GM13977 (cell line): ENCODE data around the gene ACO2.

Source experiments
- DNase-seq: peaks from one replicate; pipeline ENCODE4 v3.0.0; 2012; ENCODE audit warnings: low spot score
- in situ Hi-C: fragments of 300-500 bp; cut with MboI; formaldehyde crosslinking; loops from one replicate; pipeline ENCODE4 v1.12.0; 2022; ENCODE audit warnings: low sequenced_read_pairs, low pct_unique_long_range_greater_than_20kb, mixed read lengths, inconsistent platforms; ENCODE audit not compliant: unreplicated experiment
- TF ChIP-seq, protein P1 (sequence below): IDR thresholded peaks from 2 replicates; pipeline ENCODE4 v1.5.1; 2012; ENCODE audit warnings: mild to moderate bottlenecking, control low read depth; ENCODE audit not compliant: insufficient read depth; ENCODE audit errors: extremely low read depth, missing control alignments

ACO2 gene

DNA sequence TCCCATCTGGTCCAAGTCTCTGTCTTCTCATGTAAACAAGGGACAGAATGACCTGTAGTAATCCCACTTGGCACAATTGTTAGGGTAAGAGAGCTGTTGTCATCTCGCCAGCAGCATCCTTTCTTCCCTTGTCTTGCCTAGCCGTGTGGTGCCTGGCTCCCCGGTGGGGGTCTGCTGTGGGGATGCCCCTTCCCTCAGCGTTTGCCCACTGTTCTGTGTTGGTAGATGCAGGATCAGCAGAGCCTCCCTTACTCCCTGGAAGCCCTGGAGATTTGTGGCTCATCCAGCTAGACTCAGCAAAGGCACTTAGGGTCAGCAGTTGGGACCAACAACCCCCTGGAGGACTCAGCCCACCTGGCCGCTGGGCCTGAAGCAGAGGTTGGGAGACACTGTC is 13.0 kb downstream of the ACO2 start:
- TF ChIP-seq, protein P1, sequence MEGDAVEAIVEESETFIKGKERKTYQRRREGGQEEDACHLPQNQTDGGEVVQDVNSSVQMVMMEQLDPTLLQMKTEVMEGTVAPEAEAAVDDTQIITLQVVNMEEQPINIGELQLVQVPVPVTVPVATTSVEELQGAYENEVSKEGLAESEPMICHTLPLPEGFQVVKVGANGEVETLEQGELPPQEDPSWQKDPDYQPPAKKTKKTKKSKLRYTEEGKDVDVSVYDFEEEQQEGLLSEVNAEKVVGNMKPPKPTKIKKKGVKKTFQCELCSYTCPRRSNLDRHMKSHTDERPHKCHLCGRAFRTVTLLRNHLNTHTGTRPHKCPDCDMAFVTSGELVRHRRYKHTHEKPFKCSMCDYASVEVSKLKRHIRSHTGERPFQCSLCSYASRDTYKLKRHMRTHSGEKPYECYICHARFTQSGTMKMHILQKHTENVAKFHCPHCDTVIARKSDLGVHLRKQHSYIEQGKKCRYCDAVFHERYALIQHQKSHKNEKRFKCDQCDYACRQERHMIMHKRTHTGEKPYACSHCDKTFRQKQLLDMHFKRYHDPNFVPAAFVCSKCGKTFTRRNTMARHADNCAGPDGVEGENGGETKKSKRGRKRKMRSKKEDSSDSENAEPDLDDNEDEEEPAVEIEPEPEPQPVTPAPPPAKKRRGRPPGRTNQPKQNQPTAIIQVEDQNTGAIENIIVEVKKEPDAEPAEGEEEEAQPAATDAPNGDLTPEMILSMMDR: no peak
- no peak for DNase-seq
- in situ Hi-C loops: no loop called here

DNA sequence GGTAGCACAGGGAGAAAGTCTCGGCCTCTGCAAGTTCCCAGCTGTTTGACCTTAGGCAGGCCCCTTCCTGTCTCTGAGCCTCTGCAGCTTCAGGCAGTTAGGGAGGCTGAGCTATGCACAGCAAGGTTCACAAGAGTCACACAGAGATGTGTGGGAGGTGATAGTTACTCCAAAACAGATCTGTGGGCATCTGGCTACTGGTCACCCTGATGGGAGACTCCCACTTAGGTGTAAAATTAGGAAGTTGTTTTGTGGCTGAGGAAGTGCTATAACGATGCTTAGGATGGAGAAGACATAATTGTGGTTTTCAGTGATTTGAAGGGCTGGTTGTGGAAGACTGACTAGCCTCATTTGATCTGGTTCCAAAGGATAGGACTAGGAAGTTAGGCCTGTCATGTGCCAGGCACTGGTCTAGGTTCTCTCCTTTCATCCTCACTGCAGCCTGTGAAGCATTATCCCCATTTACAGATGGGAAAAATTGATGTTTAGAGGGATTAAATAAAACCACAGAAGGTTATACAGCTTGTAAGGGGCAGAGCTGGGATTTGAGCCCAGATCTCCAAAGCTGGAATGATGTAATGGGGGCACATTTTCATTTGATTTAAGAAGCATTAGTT is 13.5 kb downstream of the ACO2 start:
- DNase-seq: no peak
- TF ChIP-seq, protein P1: no peak
- in situ Hi-C loops: no loop called here

DNA sequence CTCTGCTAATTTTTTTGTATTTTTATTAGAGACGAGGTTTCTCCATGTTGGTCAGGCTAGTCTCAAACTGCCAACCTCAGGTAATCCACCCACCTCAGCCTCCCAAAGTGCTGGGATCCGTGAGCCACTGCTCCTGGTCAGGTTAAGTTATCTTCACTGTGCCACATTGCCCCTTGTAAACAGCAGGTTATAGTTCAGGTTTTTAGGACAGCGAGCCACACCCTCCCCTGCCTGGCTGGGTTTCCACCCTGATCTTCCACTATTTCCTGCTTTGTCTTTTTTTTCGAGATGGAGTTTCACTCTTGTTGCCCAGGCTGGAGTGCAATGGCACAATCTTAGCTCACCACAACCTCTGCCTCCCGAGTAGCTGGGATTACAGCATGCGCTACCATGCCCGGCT is 16.1 kb downstream of the ACO2 start:
- no peak for DNase-seq
- TF ChIP-seq, protein P1: no peak
- in situ Hi-C loops: no loop called here

DNA sequence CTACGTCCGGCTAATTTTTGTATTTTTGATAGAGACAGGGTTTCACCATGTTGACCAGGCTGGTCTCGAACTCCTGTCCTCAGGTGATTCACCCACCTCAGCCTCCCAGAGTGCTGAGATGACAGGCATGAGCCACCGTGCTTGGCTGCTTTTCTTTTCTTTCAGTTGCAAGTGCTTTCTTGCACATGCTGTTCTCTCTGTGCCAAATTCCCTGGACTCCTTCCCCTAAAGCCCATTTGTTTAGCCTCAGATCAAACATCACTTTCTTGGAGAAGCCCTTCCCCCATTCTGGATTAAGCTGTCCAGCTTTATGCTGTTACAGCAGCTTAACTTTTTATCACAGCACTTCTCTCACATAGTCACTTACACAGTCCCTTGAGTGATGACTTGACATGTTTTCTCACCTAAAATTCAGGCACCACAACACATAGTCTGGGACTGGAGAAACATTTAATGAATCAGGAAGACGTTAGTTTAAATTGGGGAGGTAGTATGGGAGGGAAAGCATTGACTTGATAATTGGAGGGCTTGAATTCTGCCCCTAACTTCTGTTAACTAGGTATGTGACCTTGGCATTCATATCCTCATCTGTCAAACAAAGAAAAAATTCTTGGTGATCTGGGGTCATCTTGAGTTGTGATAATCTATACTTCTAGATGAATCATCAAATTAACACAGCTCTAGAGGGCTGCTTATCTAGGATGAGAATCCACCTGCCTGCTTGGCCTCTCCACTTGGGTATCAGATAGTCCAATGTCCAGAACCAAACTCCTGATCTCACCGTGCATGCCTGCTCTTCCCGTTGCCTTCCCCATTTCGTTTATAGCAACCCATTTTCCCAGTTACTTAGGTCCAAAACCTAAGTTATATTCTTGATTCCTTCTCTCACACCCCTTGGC is 18.4 kb downstream of the ACO2 start:
- TF ChIP-seq, protein P1: no peak
- in situ Hi-C loops: no loop called here
- no peak for DNase-seq

DNA sequence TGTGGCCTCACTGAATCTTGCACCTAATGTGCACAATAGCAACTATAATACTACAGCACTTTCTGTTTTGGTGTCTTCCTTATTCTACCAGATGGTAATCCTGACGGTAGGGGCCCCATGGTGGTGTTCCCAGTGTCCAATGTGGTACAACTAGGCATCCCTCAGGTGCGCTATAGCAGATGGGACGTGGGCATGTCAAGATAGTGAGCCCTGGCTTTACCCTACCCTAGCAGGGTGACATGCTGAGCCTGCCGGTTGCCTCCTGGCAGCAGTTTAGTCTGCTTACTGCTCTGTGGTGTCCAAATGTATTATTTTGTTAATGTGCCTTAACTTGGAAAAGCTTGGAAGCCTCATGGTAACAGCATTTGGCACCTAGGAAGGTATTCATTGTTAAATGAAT is 19.2 kb downstream of the ACO2 start:
- TF ChIP-seq, protein P1: no peak
- DNase-seq: no peak
- in situ Hi-C loops: no loop called here

DNA sequence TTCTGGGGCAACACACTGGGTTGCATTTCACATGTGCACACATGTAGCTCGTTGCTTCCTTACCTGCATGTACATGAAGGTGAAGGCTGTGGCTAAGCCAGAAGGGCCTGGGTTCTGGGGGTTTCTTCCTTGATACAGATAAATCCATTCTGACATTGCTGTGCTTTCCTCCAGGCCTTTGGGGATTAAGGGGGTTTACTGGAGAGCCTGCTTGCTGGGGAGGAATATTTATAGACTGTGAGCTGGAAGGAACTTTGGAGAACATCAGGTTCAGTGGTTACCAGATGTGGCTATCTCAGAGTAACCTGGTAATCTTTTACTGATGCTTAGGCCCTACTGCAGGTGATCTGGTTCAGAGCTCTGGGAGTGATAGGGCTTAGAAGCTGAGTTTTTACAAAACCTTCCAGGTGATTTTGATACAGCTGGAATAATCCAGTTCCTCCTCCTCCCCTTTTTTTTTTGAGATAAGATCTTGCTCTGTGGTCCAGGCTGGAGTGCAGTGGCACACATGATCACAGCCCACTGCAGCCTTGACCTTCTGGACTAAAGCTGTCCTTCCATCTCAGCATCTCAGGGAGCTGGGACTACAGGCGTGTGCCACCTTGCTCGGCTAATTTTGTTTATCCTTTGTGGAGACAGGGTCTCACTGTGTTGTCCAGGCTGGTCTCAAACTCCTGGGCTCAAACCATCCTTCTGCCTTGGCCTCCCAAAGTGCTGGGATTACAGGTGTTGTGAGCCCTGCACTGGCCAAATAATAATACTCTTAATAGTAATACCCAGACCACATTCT is 19.9 kb downstream of the ACO2 start:
- TF ChIP-seq, protein P1: no peak
- no peak for DNase-seq
- in situ Hi-C loops: no loop called here
